Immature natural killer cell (primary cell): ENCODE measurements around the gene BCAN. TPM values are rescaled to one million over a fixed set of nuclear protein-coding genes. Genes with fewer than 3 reads are reported as not detected.

ENCODE experiments used
- DNase-seq, 3 donors: peaks; one replicate each; pipeline ENCODE4 v3.0.0; 2022; ENCODE audit warnings: mixed read lengths in 1 of 3
- H3K27ac Mint-ChIP-seq, 6 donors: one replicate each; pipeline ENCODE4 v1.8.0; 2020; ENCODE audit warnings: mixed read lengths in 6 of 6, mild to moderate bottlenecking in 5 of 6, inconsistent platforms in 4 of 6, moderate library complexity in 3 of 6
- H3K27me3 Mint-ChIP-seq, 3 donors: one replicate each; pipeline ENCODE4 v1.8.0; 2020 to 2021; ENCODE audit warnings: low read depth in 3 of 3, mild to moderate bottlenecking in 3 of 3, mixed read lengths in 3 of 3, moderate library complexity in 3 of 3, inconsistent platforms in 1 of 3
- H3K36me3 Mint-ChIP-seq, 3 donors: one replicate each; pipeline ENCODE4 v1.8.0; 2020; ENCODE audit warnings: mixed read lengths in 3 of 3, inconsistent platforms in 2 of 3, mild to moderate bottlenecking in 2 of 3
- H3K4me1 Mint-ChIP-seq, 2 donors: one replicate each; pipeline ENCODE4 v1.8.0; 2020; ENCODE audit warnings: inconsistent platforms in 2 of 2, mild to moderate bottlenecking in 2 of 2, mixed read lengths in 2 of 2, moderate library complexity in 1 of 2
- H3K4me3 Mint-ChIP-seq, 5 donors: one replicate each; pipeline ENCODE4 v1.8.0; 2020; ENCODE audit warnings: mild to moderate bottlenecking in 5 of 5, mixed read lengths in 5 of 5, inconsistent platforms in 3 of 5, moderate library complexity in 3 of 5
- H3K9me3 Mint-ChIP-seq, 6 donors: one replicate each; pipeline ENCODE4 v1.8.0; 2020; ENCODE audit warnings: mild to moderate bottlenecking in 6 of 6, mixed read lengths in 6 of 6, inconsistent platforms in 4 of 6, moderate library complexity in 3 of 6
- polyA plus RNA-seq, 3 donors: library from polyadenylated mRNA; unstranded; fragments of 300-500 nt; fragmentation: Illumina TruSeq; gene quantifications; one replicate each; pipeline ENCODE4 v1.2.3, GENCODE V29; 2021

BCAN gene
- polyA plus RNA-seq, 3 donors from 2014 or later = 0.35 TPM; not detected in 2

GRCh38 chr1:156689953-156690674 is 48.2 kb downstream of the BCAN start:
- Mint-ChIP-seq H3K4me3 (no peak overlapping the region), H3K4me1 (peaks cover 0 to 3% of the 10 kb centered on the region in 2 donors), H3K27ac (no peak overlapping the region), H3K27me3 (peaks cover 17 to 26% (median 19%) of the 10 kb centered on the region in 3 donors), H3K36me3 (no peaks in the 10 kb centered on the region), H3K9me3 (no peaks in the 10 kb centered on the region)
- no peak for DNase-seq

DNA sequence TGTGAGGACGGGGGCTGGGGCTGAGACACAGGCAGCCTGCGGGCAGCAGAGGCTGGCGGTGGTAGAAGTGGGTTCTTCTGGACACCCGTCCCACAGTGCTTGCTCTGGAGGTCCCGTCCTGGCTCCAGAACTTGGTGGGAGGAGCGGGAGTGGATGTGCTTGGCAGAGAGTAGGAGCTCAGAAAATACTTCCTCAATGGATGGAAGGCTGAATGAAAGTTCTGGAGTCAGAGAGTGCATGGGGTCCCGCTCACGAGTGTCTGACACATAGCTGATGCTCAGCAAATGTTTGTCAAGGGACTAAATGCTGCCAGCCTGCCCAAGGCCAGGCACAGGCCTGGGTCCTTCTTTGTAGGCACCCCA is 48.7 kb downstream of the BCAN start:
- H3K36me3 Mint-ChIP-seq = no peaks in the 10 kb centered on the region
- H3K27me3 Mint-ChIP-seq = peaks cover 16 to 23% (median 17%) of the 10 kb centered on the region in 3 donors
- no peak overlapping the region for H3K4me3 Mint-ChIP-seq
- no peak for DNase-seq
- peaks cover 0 to 3% of the 10 kb centered on the region in 2 donors for H3K4me1 Mint-ChIP-seq
- no peaks in the 10 kb centered on the region for H3K9me3 Mint-ChIP-seq
- H3K27ac Mint-ChIP-seq = no peak overlapping the region

GRCh38 chr1:156691191-156691590 is 49.3 kb downstream of the BCAN start:
- no peaks in the 10 kb centered on the region for H3K36me3 Mint-ChIP-seq
- no peak overlapping the region for H3K27ac Mint-ChIP-seq
- peaks cover 16 to 21% (median 17%) of the 10 kb centered on the region in 3 donors for H3K27me3 Mint-ChIP-seq
- peaks cover 0 to 3% of the 10 kb centered on the region in 2 donors for H3K4me1 Mint-ChIP-seq
- no peak overlapping the region for H3K4me3 Mint-ChIP-seq
- no peaks in the 10 kb centered on the region for H3K9me3 Mint-ChIP-seq
- no peak for DNase-seq

GRCh38 chr1:156691665-156692440 is 49.9 kb downstream of the BCAN start:
- no peak for DNase-seq
- no peak overlapping the region for H3K4me3 Mint-ChIP-seq
- no peak overlapping the region for H3K27ac Mint-ChIP-seq
- peaks cover 16 to 24% (median 22%) of the 10 kb centered on the region in 3 donors for H3K27me3 Mint-ChIP-seq
- H3K36me3 Mint-ChIP-seq = peaks cover 0 to 3% (median 3%) of the 10 kb centered on the region in 3 donors
- H3K4me1 Mint-ChIP-seq = peaks cover 0 to 3% of the 10 kb centered on the region in 2 donors
- H3K9me3 Mint-ChIP-seq = no peaks in the 10 kb centered on the region

DNA sequence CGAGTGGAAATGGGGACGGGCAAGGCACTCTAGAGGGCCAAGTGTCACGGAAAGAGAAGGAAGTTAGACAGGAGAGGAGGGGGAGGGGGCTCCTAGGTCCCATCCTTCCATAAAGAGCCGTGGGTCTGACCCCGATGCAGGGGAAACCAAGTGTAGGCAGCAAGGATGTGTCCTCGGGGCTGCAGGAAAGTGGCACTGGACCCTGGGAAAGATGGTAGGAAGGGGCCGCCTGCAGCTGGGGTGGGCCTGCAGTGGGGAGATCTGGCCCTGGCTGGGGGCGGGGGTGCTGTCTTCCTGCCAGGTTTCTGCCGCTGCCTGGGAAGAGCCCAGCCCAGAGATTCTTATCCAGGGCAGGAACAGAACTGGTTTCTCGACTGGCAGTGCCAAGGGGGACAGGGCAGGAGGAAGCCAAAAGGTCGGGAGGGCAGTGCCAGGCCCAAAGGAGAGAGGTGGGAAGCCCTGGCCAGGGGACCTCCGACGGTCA is 50.6 kb downstream of the BCAN start:
- DNase-seq = no peak
- peaks cover 16 to 28% (median 22%) of the 10 kb centered on the region in 3 donors for H3K27me3 Mint-ChIP-seq
- peaks cover 0 to 5% (median 3%) of the 10 kb centered on the region in 3 donors for H3K36me3 Mint-ChIP-seq
- peaks cover 0 to 3% of the 10 kb centered on the region in 2 donors for H3K4me1 Mint-ChIP-seq
- H3K9me3 Mint-ChIP-seq = no peaks in the 10 kb centered on the region
- H3K27ac Mint-ChIP-seq = no peak overlapping the region
- H3K4me3 Mint-ChIP-seq = no peak overlapping the region

DNA sequence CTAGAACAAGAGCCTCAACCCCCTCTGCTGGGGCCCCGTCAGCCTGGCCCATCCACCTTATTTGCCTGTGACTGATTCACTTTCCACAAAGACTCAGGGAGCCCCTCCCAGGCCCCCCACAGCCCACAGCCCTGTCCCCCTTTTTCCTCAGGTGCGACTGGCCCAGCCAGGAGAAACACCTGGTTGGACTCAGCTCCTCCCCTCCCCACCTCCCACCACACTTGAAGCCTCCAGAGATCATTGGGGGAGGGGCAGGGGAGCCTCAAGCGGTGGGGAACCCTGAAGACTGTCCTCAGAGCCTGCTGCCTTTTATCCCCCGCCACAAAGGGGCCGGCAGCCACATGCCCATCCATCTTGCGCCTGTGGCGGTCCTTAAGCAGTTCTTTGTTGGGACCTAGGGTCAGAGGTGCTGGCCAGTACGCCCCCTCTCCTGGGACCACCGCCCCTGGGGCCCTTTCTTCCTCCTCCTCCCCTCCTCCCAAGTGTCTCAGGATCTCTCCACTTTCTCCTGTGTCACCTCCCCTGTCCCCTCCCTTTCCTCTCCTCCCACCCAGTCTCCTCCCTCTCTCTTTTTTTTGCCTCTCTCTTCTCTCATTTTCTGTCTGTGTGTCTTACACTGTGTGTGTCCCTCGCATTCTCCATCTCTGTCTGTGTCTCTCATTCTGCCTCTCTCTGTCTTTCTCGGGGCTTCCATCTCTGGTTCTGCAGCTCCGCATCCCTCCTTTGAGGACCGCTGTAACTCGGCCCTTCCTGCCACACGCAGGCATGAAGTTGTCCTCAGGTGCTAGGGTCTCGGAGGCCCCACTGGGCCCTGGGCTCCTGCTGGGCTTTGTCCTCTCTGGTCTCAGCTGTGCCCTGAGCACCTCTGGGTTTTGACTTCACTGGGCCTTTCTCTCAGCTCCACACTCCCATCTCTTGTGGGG is 51.3 kb downstream of the BCAN start:
- H3K4me3 Mint-ChIP-seq = no peak overlapping the region
- peaks cover 0 to 5% (median 3%) of the 10 kb centered on the region in 3 donors for H3K36me3 Mint-ChIP-seq

GRCh38 chr1:156693848-156694689 is 52.2 kb downstream of the BCAN start:
- H3K4me3 Mint-ChIP-seq = no peak overlapping the region
- H3K9me3 Mint-ChIP-seq = no peaks in the 10 kb centered on the region
- H3K27me3 Mint-ChIP-seq = peaks cover 14 to 34% (median 21%) of the 10 kb centered on the region in 3 donors

More for the DNA sequence above, 51.3 kb downstream of the BCAN start:
- Mint-ChIP-seq H3K27me3 (peaks cover 14 to 34% (median 22%) of the 10 kb centered on the region in 3 donors), H3K27ac (no peak overlapping the region), H3K4me1 (peaks cover 0 to 3% of the 10 kb centered on the region in 2 donors), H3K9me3 (no peaks in the 10 kb centered on the region)
- no peak for DNase-seq

GRCh38 chr1:156694690-156694962 is 52.7 kb downstream of the BCAN start:
- Mint-ChIP-seq H3K9me3 (no peaks in the 10 kb centered on the region), H3K4me3 (no peak overlapping the region), H3K27ac (no peak overlapping the region), H3K27me3 (peaks cover 12 to 33% (median 18%) of the 10 kb centered on the region in 3 donors), H3K4me1 (peaks cover 0 to 1% of the 10 kb centered on the region in 2 donors), H3K36me3 (peaks cover 3 to 8% (median 5%) of the 10 kb centered on the region in 3 donors)
- no peak for DNase-seq

More at GRCh38 chr1:156693848-156694689, 52.2 kb downstream of the BCAN start:
- no peak for DNase-seq
- H3K36me3 Mint-ChIP-seq = peaks cover 3 to 8% (median 5%) of the 10 kb centered on the region in 3 donors
- H3K27ac Mint-ChIP-seq = no peak overlapping the region
- H3K4me1 Mint-ChIP-seq = peaks cover 0 to 3% of the 10 kb centered on the region in 2 donors

- Mint-ChIP-seq H3K27ac (no peak overlapping the region), H3K4me1 (peaks cover 0 to 1% of the 10 kb centered on the region in 2 donors), H3K4me3 (peak overlapping the region in 1 of 5 donors; percentile 61), H3K36me3 (peaks cover 3 to 11% (median 5%) of the 10 kb centered on the region in 3 donors), H3K9me3 (no peaks in the 10 kb centered on the region), H3K27me3 (peaks cover 10 to 26% (median 15%) of the 10 kb centered on the region in 3 donors)
- no peak for DNase-seq
Measured at GRCh38 chr1:156696755-156697154, 54.8 kb downstream of the BCAN start.

DNA sequence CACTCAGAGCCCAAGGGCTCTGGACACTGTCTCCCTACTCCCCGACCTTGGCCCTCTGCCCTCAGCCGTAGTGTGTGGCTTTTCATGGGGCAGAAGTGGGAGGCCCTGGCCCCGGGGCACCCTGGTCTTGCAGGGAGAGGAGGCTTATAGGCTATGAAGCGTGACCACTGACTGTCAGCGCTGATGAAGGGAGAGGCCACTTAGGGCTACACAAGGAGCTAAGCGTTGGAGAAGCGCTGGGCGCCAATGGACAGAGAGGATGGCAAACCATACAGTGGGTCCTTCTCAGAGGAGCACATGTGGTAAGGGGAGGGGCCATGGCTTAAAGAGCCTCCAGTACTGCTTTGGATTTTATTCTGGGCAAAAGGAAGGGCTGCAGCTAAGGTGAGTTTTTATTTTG is 55.6 kb downstream of the BCAN start:
- Mint-ChIP-seq H3K27me3 (peaks cover 5 to 26% (median 15%) of the 10 kb centered on the region in 3 donors), H3K9me3 (no peaks in the 10 kb centered on the region), H3K36me3 (peaks cover 3 to 11% (median 5%) of the 10 kb centered on the region in 3 donors), H3K4me1 (peaks cover 0 to 1% of the 10 kb centered on the region in 2 donors), H3K4me3 (no peak overlapping the region), H3K27ac (no peak overlapping the region)
- DNase-seq = no peak

- Mint-ChIP-seq H3K27me3 (peaks cover 9 to 27% (median 18%) of the 10 kb centered on the region in 3 donors), H3K9me3 (no peaks in the 10 kb centered on the region), H3K4me3 (no peak overlapping the region), H3K36me3 (peaks cover 3 to 11% (median 5%) of the 10 kb centered on the region in 3 donors), H3K27ac (no peak overlapping the region), H3K4me1 (peaks cover under 1 to 2% of the 10 kb centered on the region in 2 donors)
- DNase-seq = no peak
Measured at GRCh38 chr1:156698995-156699394, 57.1 kb downstream of the BCAN start.

- H3K36me3 Mint-ChIP-seq = peaks cover 3 to 11% (median 5%) of the 10 kb centered on the region in 3 donors
- H3K27ac Mint-ChIP-seq = no peak overlapping the region
- H3K4me1 Mint-ChIP-seq = peaks cover 19% of the 10 kb centered on the region in 2 donors
- no peak for DNase-seq
- H3K9me3 Mint-ChIP-seq = no peaks in the 10 kb centered on the region
- H3K27me3 Mint-ChIP-seq = peaks cover 11 to 27% (median 19%) of the 10 kb centered on the region in 3 donors
- no peak overlapping the region for H3K4me3 Mint-ChIP-seq
Measured at GRCh38 chr1:156700736-156701531, 59.0 kb downstream of the BCAN start.
